ENCODE measurements around the gene HAND2.

- TF ChIP-seq POLR2AphosphoS5 (IDR thresholded peaks at IDR 0.05; ENCODE audit: insufficient read depth in 1 of 2, low read depth in 1 of 2) = no peak
- no peak for TF ChIP-seq CTCF (IDR thresholded peaks at IDR 0.05)
- TF ChIP-seq POLR2A (IDR thresholded peaks at IDR 0.05) = no peak
Measured at GRCh38 chr4:173482330-173482931, 47.6 kb downstream of the HAND2 start.

Data from vagina (tissue), 2 donors.